HG02885 (cell line): ENCODE measurements around the gene OR7G1.
"Not testable (repeated sequence)": the region's sequence is repeated elsewhere in the genome, so short reads cannot be mapped to it uniquely, and the experiment has no call there.

Experiments
- ATAC-seq: cut with Tn5 transposase; IDR thresholded peaks from one replicate; pipeline ENCODE4 v1.9.1; 2021; ENCODE audit warnings: mild to moderate bottlenecking; ENCODE audit not compliant: unreplicated experiment, poor library complexity

OR7G1 gene

GRCh38 chr19:9086761-9087160 lies 28.8 kb downstream of the OR7G1 start, which contains the start of gene OR1M1:
Gene OR1M1 (plus strand): TSS chr19:9087061. CDS start chr19:9093245, 6,184 bp downstream.
- no peak for ATAC-seq

- no peak for ATAC-seq
Measured at GRCh38 chr19:9078651-9079050, 36.9 kb downstream of the OR7G1 start.

GRCh38 chr19:9076901-9077300 lies 38.7 kb downstream of the OR7G1 start:
- ATAC-seq: no peak

GRCh38 chr19:9075064-9075949 lies 40.3 kb downstream of the OR7G1 start:
- no peak for ATAC-seq

GRCh38 chr19:9073806-9074205 lies 41.8 kb downstream of the OR7G1 start:
- no peak for ATAC-seq

GRCh38 chr19:9071720-9072119 lies 43.8 kb downstream of the OR7G1 start:
- not testable (repeated sequence) for ATAC-seq

- no peak for ATAC-seq
Measured at GRCh38 chr19:9070066-9070465, 45.5 kb downstream of the OR7G1 start.

- ATAC-seq: no peak
Measured at GRCh38 chr19:9065457-9066014, 50.0 kb downstream of the OR7G1 start.
